Hypothalamus (tissue), 51 donors: ENCODE measurements around the gene MYPN.
"Not testable (repeated sequence)": the region's sequence is repeated elsewhere in the genome, so short reads cannot be mapped to it uniquely, and the experiment has no call there.

ENCODE experiments used
- DNase-seq, 51 donors: peaks; one replicate each; lab custom pipeline; 2025; lab: John Stamatoyannopoulos, UW

Gene MYPN

GRCh38 chr10:68133523-68133922 is 24.2 kb downstream of the MYPN start:
- DNase-seq: no peak

GRCh38 chr10:68135362-68135761 is 26.1 kb downstream of the MYPN start:
- no peak for DNase-seq

GRCh38 chr10:68135922-68136792 is 26.9 kb downstream of the MYPN start:
- no peak for DNase-seq

- DNase-seq: no peak
These were observed 27.9 kb downstream of the MYPN start for GRCh38 chr10:68137171-68137570.

- no peak for DNase-seq
These were observed 29.2 kb downstream of the MYPN start for GRCh38 chr10:68138526-68138925.

- DNase-seq: no peak
These were observed 30.4 kb downstream of the MYPN start for GRCh38 chr10:68139448-68140272.

- DNase-seq: no peak
These were observed 33.5 kb downstream of the MYPN start for GRCh38 chr10:68142761-68143160.

- no peak for DNase-seq
These were observed 35.4 kb downstream of the MYPN start for GRCh38 chr10:68144709-68145108.

- no peak for DNase-seq
These were observed 36.4 kb downstream of the MYPN start for GRCh38 chr10:68145705-68146104.

- no peak for DNase-seq
These were observed 36.8 kb downstream of the MYPN start for GRCh38 chr10:68146133-68146532.

GRCh38 chr10:68151453-68151852 is 42.2 kb downstream of the MYPN start:
- no peak for DNase-seq

- DNase-seq: peak in 6 of 51 donors; percentile 2 to 37 (median 30)
These were observed 44.4 kb downstream of the MYPN start for GRCh38 chr10:68153473-68154210.

GRCh38 chr10:68154211-68154497 is 44.9 kb downstream of the MYPN start:
- DNase-seq: peak in 10 of 51 donors; percentile 3 to 28 (median 8)

GRCh38 chr10:68155615-68156210 is 46.4 kb downstream of the MYPN start:
- DNase-seq: no peak

- peak in 24 of 51 donors; percentile 1 to 76 (median 13) for DNase-seq
These were observed 47.3 kb downstream of the MYPN start for GRCh38 chr10:68156373-68157185.

- not testable (repeated sequence) for DNase-seq
These were observed 48.2 kb downstream of the MYPN start for GRCh38 chr10:68157522-68157921.

GRCh38 chr10:68158031-68158430 is 48.7 kb downstream of the MYPN start:
- DNase-seq: no peak

- no peak for DNase-seq
These were observed 54.4 kb downstream of the MYPN start for GRCh38 chr10:68163735-68164134.

GRCh38 chr10:68165643-68166042 is 56.4 kb downstream of the MYPN start:
- DNase-seq: no peak
